Sciatic nerve (tissue), 2 donors: Measurements from ENCODE around the gene FAM78A. TPM values are rescaled to one million over a fixed set of nuclear protein-coding genes. Genes with fewer than 3 reads are reported as not detected.
A peak's percentile ranks its signal among the peaks of the same experiment; 100 is the strongest.
"Not testable (repeated sequence)": the region's sequence is repeated elsewhere in the genome, so short reads cannot be mapped to it uniquely, and the experiment has no call there.

Experiments
- ATAC-seq: fragments of 200-7000 bp; cut with Tn5 transposase; one replicate; pipeline ENCODE4 v1.9.1; 2020; ENCODE audit warnings: mild to moderate bottlenecking, moderate library complexity
- DNase-seq: peaks from one replicate; pipeline ENCODE4 v3.0.0-alpha.2; 2020; ENCODE audit warnings: low spot score
- intact Hi-C: fragments of 100-400 bp; cut with DNase I; formaldehyde crosslinking; loops from one replicate; pipeline ENCODE4 v1.14.2; 2022
- total RNA-seq: library from RNA; stranded (reverse); fragmentation: NEBNext Ultra II Directional; extraction: Animal tissue kit (Norgen Biotek cat#: 25700); gene quantifications from one replicate; pipeline ENCODE4 v1.2.1, GENCODE V29; 2021
- donor health status: DM: no; HTN: no; CAD: no.
- donor health status: DM: no; HTN: no; CAD: no.

FAM78A gene
- total RNA-seq, 1 donor from 2014 or later, result 4.2 TPM

- DNase-seq (no peak), ATAC-seq (no peak)
- intact Hi-C loops, result no loop called here
These were observed 48.3 kb downstream of the FAM78A start for GRCh38 chr9:131227959-131228460.

GRCh38 chr9:131227112-131227958, 49.0 kb downstream of the FAM78A start:
- peak; percentile 58 for ATAC-seq
- intact Hi-C loops, result no loop called here
- DNase-seq, result peak; percentile 73

DNA sequence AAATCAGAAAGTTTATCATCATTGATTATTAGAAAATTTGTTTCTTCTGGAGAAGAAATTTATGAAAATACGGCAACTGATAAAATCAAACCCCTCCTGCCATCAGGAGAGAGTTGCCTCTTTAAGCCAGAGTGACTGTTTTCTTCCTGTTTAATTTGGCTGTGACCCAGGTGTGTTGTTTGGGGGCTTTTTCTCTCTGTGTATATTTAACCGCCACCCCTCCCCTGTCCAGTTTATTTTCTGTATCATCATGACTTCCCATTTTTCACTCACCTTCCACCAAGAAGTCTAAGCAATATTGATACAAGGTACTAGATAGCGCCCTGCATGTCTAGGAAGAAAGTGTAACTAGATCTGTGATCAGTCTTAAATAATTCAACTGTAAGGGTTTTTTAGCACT, 50.1 kb downstream of the FAM78A start:
- intact Hi-C loops, result no loop called here
- no peak for ATAC-seq

DNA sequence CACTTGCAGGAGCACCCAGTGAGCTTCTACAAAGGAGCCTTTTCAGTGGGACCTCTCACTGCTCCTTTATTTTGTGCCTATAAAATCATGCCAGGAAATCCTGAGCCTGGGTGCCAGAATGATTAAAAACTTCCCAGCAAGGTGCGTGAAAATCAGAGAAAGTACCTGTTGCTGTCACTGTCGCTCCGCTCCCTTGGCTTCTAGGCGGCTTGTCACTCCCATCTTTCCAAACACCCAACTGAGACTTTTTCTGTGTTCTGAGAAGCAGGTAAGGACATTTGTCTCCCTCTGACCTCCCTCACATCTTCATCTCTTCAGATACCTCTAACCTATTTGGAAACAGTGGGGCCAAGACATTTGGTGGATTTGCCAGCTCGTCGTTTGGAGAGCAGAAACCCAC, 53.9 kb downstream of the FAM78A start:
- DNase-seq, result no peak
- intact Hi-C loops, result no loop called here

More for the DNA sequence above, 50.1 kb downstream of the FAM78A start:
- DNase-seq, result no peak

DNA sequence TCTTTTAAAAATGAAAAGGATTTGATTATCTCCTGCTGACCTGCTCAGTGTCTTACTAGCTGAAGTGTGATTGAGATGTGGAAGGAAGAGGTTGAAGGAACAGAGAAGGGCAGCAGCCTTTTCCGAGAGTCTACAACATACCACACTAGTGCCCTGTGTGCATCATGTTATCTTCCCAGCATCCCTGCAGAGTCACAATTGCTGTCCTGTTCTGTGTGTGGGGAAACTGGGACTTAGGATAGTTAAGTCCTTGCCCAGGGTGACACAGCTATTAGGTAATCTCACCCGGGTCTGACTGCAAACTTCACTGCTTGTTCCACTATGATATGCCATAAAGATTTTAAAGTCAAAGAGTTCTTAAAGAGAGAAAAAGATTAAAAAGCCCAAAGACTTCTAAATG, 55.8 kb downstream of the FAM78A start:
- DNase-seq (no peak), ATAC-seq (no peak)
- intact Hi-C loops, result no loop called here

More for the DNA sequence above, 53.9 kb downstream of the FAM78A start:
- no peak for ATAC-seq

- intact Hi-C loops, result no loop called here
- no peak for DNase-seq
- no peak for ATAC-seq
These were observed 57.9 kb downstream of the FAM78A start for GRCh38 chr9:131218370-131218769.

GRCh38 chr9:131217331-131218031, 58.8 kb downstream of the FAM78A start:
- DNase-seq (no peak), ATAC-seq (no peak)
- intact Hi-C loops, result no loop called here

DNA sequence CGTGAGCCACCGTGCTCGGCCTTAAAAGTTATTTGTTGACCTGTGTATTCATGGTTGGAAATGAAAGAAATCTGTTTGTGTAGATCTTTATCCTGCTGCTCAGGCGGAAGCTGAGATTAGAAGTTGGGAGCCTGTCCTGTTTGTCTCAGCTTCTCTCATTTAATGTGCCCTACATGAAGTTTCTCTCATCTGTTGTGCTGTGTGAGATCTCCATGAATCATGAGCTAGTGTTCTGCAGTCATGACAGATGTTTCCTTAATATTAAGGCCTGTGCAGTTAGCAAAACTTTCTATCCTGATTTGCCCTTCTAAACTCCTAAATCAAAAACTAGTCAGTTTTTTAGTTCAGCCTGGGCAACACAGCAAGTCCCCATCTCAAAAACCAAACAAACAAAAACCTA, 59.5 kb downstream of the FAM78A start:
- ATAC-seq (no peak), DNase-seq (no peak)
- intact Hi-C loops, result no loop called here

GRCh38 chr9:131214876-131215275, 61.4 kb downstream of the FAM78A start:
- DNase-seq, result no peak
- no peak for ATAC-seq
- intact Hi-C loops, result no loop called here

GRCh38 chr9:131214286-131214856, 61.9 kb downstream of the FAM78A start:
- ATAC-seq (peak; percentile 49), DNase-seq (no peak)
- intact Hi-C loops, result no loop called here

- DNase-seq, intact Hi-C loops, ATAC-seq: not testable (repeated sequence)
These were observed 64.4 kb downstream of the FAM78A start for GRCh38 chr9:131211920-131212319.

Other genes starting within 250 kb of the FAM78A start
- 92.1 TPM for gene AIF1L, start 180.0 kb downstream of the FAM78A start, total RNA-seq
- 73.7 TPM for gene NUP214, start 150.9 kb downstream of the FAM78A start, total RNA-seq
- gene PLPP7, start 13.2 kb upstream of the FAM78A start, total RNA-seq, result 8.6 TPM
- 252 TPM for gene PRRC2B, start 117.6 kb upstream of the FAM78A start, total RNA-seq
- 34.7 TPM for gene POMT1, start 226.4 kb upstream of the FAM78A start, total RNA-seq